Neutrophil (primary cell): ENCODE measurements around the gene KLHL29.

Experiments
- H3K27ac ChIP-seq: fragments of 200-600 bp; sonication (generic); 2 replicates; pipeline ENCODE4 v1.5.1; 2016; ENCODE audit warnings: mild to moderate bottlenecking, moderate library complexity
- H3K27me3 ChIP-seq: fragments of 200-600 bp; sonication (generic); 2 replicates; pipeline ENCODE4 v1.6.0; 2016; ENCODE audit warnings: mild to moderate bottlenecking
- H3K36me3 ChIP-seq: fragments of 200-600 bp; sonication (generic); 2 replicates; pipeline ENCODE4 v1.5.1; 2017
- H3K4me1 ChIP-seq, 2 experiments: fragments of 200-600 bp in 1 of 2; sonication (generic) in 1 of 2; 1 replicate in 1 of 2; 2 replicates in 1 of 2; pipeline versions ENCODE4 v1.5.1 to v1.6.1; 2013 to 2016; ENCODE audit warnings: low read depth in 1 of 2, low read length in 1 of 2, mild to moderate bottlenecking in 1 of 2, moderate library complexity in 1 of 2; ENCODE audit not compliant: control insufficient read depth in 1 of 2, insufficient read depth in 1 of 2
- H3K4me3 ChIP-seq, 2 experiments: fragments of 200-600 bp in 1 of 2; sonication (generic) in 1 of 2; 1 replicate in 1 of 2; 2 replicates in 1 of 2; pipeline ENCODE4 v1.5.1; 2013 to 2016; ENCODE audit warnings: low read depth in 1 of 2, low read length in 1 of 2, mild to moderate bottlenecking in 1 of 2, moderate library complexity in 1 of 2
- H3K9me3 ChIP-seq: fragments of 200-600 bp; sonication (generic); 2 replicates; pipeline ENCODE4 v1.5.1; 2016
- CTCF ChIP-seq: fragments of 200-600 bp; sonication (generic); IDR thresholded peaks from 2 replicates; pipeline ENCODE4 v1.5.1; 2016; ENCODE audit warnings: antibody characterized with exemption

KLHL29 gene

GRCh38 chr2:23578964-23579671 lies 194.1 kb downstream of the KLHL29 start:
- no peak overlapping the region for H3K4me3 ChIP-seq
- TF ChIP-seq CTCF: no peak

GRCh38 chr2:23579674-23580073 lies 194.7 kb downstream of the KLHL29 start:
- Histone ChIP-seq H3K4me3 (no peak overlapping the region), H3K36me3 (no peaks in the 10 kb centered on the region), H3K27ac (no peak overlapping the region), H3K27me3 (no peaks in the 10 kb centered on the region), H3K4me1 (no peaks in the 10 kb centered on the region), H3K9me3 (no peaks in the 10 kb centered on the region)
- TF ChIP-seq CTCF: no peak

More at GRCh38 chr2:23578964-23579671, 194.1 kb downstream of the KLHL29 start:
- no peaks in the 10 kb centered on the region for H3K9me3 ChIP-seq
- H3K27ac ChIP-seq: no peak overlapping the region
- H3K4me1 ChIP-seq: no peaks in the 10 kb centered on the region
- no peaks in the 10 kb centered on the region for H3K36me3 ChIP-seq
- H3K27me3 ChIP-seq: no peaks in the 10 kb centered on the region

- Histone ChIP-seq H3K27me3 (peaks cover 11% of the 10 kb centered on the region), H3K27ac (no peak overlapping the region), H3K9me3 (no peaks in the 10 kb centered on the region), H3K4me1 (no peaks in the 10 kb centered on the region), H3K36me3 (no peaks in the 10 kb centered on the region), H3K4me3 (no peak overlapping the region)
- no peak for TF ChIP-seq CTCF
These were observed 198.5 kb downstream of the KLHL29 start for GRCh38 chr2:23583467-23583866.

GRCh38 chr2:23584054-23584745 lies 199.2 kb downstream of the KLHL29 start:
- TF ChIP-seq CTCF: no peak
- H3K27me3 ChIP-seq: peaks cover 11% of the 10 kb centered on the region
- H3K36me3 ChIP-seq: no peaks in the 10 kb centered on the region
- H3K4me1 ChIP-seq: no peaks in the 10 kb centered on the region
- no peak overlapping the region for H3K27ac ChIP-seq
- no peaks in the 10 kb centered on the region for H3K9me3 ChIP-seq
- no peak overlapping the region for H3K4me3 ChIP-seq

- Histone ChIP-seq H3K27ac (no peak overlapping the region), H3K4me3 (no peak overlapping the region), H3K4me1 (no peaks in the 10 kb centered on the region), H3K36me3 (no peaks in the 10 kb centered on the region), H3K27me3 (peaks cover 11% of the 10 kb centered on the region), H3K9me3 (no peaks in the 10 kb centered on the region)
- TF ChIP-seq CTCF: no peak
These were observed 200.5 kb downstream of the KLHL29 start for GRCh38 chr2:23585273-23586170.
